Measurements from ENCODE around the gene APC2.
"Not testable (repeated sequence)": the region's sequence is repeated elsewhere in the genome, so short reads cannot be mapped to it uniquely, and the experiment has no call there.

Gene APC2

DNA sequence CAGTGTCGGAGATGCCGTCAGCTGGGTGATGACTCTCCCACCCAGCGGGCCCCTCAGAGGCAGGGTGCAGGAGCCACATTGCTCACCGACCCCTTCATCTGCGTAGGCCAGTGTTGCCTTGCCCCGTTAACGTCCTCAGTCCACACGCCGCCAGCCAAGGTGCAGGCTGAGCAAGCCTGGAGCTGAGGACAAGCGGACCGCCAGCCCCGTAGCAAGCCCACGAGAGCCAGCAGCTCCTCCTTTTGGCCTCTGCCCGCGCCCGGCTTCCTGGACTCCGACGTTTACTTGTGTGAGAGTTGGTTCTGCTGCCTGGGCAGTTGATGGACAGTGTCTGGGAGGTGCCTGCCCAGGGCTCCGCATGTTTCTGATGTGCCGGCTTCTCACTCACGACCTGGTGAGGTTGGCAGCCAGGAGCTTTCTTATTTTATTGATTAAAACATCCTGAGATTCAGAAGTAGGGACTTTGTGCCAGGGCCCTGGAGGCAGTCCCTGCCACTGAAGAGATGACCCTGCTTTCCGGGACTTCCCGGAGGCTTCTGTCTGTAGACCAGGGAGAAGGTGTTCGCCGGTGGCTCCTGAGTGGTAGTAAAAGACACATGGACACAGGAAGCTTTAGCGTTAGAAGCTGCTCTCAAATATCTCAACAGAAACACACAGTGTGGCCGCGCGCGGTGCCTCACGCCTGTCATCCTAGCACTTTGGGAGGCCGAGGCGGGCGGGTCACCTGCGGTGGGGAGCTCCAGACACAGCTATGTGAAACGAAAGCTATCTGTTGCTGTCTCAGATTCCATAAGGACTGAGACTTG, 36.7 kb upstream of the APC2 start:
- DNase-seq = no peak

DNA sequence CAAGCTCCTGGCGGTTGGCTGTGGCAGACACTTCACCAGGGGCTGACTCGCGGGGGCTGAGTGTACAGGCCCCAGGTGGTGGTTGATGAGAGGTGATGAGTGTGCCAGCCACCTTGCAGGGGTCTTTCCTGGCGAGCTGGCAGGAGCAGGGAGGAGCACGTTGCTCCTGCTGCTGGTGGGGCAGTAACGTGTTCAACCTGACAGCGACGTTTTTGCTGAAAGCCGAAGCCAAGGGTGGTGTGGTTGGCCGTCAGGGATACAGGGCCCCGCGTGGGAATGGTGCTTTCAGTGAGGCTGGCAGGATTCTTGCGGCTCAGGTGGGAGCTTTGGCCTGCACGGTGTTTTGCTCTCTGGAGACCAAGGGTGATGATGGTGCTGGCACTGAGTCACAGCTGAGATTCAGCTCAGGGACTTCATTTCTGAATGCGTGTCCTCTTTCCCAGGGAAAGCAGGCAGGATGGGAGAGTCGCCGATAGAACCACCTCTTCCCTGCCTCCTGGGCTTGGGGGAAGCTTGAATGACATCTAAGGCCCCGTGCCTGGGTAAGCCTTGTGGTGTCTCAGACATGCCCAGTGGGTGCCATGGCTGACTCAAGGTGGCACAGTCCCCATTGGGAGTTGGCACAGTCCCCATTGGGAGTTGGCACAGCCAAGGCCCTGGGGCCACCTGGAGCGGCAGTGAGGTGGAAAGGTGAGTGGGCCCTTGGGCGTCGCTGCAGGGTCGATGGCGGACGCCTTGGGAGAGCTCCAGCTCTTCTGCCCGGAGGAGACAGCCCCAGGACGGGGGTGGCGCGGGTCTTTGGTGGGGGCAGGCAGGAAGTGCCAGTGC, 33.7 kb upstream of the APC2 start:
- DNase-seq = no peak

- no peak for DNase-seq
Measured at GRCh38 chr19:1417145-1417544, 32.8 kb upstream of the APC2 start.

DNA sequence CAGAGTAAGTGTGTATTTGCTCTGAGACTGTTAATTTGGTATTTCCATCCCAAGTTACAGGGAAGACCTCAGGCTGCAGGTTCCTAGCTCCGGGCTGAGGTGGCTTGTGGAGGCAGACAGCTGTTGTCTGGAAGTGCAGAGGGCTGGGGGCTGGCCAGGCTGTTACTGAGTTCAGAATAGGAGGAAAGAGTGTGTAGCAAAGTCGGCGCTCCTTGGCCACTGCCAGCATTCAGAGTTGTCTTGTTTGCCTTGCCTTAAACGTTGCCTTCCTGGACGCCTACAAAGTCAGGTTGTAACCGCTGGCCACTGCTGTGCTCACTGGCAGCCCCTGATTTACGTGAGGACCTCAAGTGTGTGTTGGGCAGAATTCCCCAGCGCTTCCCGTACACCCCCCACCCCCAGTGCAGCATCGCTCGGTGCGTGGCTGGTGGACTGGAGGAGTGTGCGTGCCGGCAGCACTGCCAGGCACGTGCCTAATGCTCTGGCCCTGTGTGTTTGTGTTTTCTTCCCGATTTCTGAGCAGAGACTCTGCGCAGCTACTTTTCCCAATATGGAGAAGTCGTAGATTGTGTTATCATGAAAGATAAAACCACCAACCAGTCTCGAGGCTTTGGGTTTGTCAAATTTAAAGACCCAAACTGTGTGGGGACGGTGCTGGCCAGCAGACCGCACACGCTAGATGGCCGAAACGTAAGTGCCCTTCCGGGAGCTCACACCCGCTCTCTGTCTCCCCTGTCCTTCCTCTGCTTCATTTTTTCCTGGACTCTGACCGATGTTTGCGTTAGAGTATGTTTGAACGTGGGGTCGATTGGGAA, 32.0 kb upstream of the APC2 start:
- DNase-seq = no peak

- DNase-seq = no peak
Measured at GRCh38 chr19:1418496-1418775, 31.5 kb upstream of the APC2 start.

DNA sequence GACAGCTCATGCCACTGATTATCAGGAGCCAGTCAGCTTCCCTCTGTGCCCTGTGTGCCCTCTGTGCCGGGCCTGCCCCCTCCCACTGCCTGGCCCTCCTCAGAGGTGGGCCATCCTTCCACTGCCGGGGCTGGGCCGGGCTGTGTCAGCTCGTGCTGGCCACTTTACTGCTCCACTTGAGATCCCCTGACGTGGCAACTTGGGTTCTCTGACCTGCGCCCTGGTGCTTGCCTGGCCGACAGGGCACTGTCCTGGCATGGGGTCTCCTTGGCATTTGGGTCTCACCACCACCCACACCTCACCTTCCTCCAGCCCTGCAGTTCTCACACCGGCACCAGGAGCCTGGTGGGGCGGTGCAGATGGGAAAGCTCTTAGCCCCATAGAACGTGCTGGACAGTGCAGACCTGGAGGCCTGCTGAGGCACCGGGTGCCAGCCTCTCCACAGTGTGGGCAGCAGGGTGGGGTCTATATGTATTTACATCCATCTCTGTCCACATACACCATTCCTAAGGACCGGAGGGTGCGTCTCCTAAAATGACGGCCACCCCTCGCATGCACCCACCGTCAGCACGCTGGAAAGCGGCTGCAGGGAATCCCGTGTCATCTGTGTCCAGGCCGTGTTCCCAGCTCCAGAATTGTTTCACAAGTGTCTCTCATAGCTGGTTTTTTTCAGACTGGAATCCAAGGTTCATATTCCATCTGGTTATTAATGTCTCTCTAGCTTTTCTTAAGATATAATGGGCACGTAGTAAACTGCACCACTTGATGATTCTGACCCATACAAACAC, 30.8 kb upstream of the APC2 start:
- DNase-seq = no peak

- not testable (repeated sequence) for DNase-seq
Measured at GRCh38 chr19:1420085-1420484, 29.8 kb upstream of the APC2 start.

DNA sequence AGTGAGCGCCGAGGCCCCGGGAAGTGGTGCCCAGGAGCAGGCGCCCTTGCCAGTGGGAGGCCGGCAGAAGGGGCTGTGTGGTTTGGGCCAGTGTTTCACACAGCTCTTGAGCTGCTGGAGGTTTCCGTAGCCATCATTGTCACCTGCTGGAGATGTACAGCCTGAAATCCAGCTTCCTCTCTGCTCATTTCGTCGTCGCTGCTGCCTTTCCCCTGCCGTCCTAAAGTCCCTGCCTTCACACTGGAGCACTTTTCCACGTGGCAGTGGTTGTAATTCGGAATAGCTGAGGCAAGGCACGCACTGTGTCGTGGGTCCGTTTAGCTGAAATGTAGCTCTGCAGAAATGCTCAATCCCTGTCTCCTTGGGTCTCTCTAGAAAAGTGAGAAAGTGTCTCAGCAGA, 29.3 kb upstream of the APC2 start:
- no peak for DNase-seq

GRCh38 chr19:1421218-1421957, 28.5 kb upstream of the APC2 start:
- DNase-seq = no peak

GRCh38 chr19:1421958-1422305, 28.0 kb upstream of the APC2 start:
- no peak for DNase-seq

DNA sequence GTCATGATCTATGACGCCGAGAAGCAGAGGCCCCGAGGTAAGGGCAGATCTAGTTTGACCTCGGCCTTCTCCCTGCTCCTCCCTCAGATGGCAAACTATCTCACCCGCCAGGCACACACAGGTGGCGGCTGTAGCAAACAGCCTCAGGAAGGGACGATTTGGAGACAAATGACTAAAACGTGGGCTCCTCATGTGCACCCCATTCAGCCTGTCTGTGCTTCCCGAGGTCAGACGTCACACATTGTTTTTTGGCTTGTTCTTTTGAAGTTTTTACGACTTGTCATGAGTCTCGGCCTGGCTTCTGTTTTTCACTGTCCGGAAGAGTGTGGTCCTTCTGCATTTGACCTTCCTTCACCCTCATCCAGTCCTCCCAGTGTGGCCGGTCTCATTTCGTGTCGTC, 27.6 kb upstream of the APC2 start:
- DNase-seq = peak; percentile 60

GRCh38 chr19:1422943-1423342, 27.0 kb upstream of the APC2 start:
- no peak for DNase-seq

DNA sequence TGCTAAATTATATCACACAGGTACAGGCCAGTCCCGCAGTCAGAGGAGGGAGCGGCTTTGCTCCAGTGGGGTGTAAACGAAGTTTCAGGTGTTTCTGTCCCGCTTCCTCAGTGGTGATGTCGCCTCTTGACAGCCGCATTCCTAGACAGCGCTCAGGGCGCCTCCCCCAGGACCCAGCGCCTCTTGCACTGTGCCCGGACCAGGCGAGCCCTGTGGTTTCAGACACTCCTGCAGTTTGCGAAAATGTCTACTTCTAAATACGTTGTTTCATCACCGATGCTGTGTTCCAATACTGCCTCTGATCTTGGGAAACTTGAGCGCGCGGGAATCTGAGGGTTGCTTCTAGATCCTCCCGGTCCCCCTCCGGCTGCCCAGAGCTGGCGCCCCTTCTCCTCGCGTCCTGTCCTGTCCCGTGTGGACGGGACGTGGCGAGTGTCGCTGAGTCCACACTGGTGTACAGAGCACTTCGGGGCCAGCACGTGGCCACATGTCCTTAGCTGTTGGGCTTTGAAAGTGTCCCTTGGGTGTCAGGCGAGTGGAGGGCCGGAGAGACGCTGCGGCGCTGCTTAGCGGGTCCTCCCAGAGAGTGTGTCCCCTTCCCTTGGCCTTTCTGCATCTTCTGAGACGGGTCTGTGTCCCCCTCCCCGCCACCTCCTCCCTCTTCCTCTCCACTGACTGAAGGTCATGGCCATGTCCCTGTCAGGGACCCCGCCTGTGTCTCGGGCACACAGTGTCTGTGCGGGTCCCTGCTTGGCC, 26.3 kb upstream of the APC2 start:
- DNase-seq = peak; percentile 80

GRCh38 chr19:1424192-1424955, 25.5 kb upstream of the APC2 start:
- peak; percentile 94 for DNase-seq

DNA sequence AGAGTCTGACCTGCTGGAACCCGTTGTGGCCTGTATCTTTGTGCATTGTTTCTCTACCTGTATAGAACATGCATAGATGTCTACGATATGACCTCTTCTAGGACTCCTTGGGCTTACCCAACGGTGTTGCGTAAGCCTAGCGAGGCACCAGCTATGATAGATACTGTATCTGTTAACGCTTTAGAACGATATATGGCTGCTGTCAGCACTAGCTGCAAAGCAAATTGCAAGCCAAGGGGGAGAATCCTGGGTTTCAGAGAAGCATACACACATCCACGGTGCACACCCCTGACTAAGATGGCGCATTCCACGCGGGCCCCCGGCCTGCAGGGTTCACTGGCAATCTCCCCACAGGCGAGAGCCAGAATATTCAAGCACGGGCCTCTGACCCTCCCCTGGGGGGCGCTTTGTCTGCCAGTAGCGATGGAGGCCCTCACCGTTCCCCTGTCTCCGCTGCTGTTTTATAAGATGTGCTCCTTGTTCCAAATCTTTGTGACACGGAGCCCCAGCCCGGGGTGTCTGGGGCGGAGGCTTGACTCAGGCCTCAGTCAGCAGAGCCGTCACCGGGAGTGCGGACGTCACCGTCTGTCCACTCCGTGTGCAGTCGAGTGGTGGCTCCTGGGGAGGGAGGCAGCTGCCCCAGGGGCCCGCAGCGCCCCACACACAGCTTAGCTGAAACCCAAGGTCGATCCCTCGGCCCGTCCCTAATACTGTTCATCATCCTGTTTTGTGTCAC, 24.7 kb upstream of the APC2 start:
- DNase-seq = peak; percentile 57

GRCh38 chr19:1425902-1426301, 24.0 kb upstream of the APC2 start:
- no peak for DNase-seq

GRCh38 chr19:1426736-1427135, 23.2 kb upstream of the APC2 start:
- DNase-seq = no peak

DNA sequence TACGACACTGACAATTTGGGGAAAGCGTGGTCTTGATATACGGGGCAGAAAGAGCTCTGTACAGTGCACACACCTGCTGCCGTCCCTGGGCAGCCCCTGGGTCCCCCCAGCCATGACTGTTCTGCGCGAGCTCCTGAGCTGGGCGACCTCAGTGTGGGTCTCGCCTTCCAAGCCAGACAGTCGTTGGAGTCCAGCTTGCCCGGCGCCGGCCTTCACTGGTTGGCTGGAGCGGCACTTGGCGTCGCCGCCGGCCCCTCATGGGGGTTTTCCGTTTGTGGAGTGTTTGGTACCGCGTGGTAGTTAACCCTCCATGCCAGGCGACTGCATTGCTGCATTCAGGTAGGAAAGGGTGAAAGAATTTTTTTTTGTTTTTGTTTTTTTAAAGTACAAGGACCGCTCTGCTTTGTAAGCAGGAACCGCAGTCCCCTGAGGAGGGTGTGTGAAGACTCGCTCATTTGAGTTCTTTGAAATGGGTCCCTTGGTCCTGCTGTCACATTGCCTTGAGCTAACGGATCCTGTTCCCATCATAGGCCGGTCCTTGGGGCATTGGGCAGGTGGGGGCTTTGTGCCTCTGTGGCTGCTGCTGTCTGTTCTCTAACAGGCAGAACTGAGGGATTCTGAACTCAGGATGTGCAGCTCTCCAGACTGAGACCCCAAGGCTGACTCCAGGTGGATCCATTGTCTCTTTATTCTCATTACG, 22.6 kb upstream of the APC2 start:
- DNase-seq = no peak

DNA sequence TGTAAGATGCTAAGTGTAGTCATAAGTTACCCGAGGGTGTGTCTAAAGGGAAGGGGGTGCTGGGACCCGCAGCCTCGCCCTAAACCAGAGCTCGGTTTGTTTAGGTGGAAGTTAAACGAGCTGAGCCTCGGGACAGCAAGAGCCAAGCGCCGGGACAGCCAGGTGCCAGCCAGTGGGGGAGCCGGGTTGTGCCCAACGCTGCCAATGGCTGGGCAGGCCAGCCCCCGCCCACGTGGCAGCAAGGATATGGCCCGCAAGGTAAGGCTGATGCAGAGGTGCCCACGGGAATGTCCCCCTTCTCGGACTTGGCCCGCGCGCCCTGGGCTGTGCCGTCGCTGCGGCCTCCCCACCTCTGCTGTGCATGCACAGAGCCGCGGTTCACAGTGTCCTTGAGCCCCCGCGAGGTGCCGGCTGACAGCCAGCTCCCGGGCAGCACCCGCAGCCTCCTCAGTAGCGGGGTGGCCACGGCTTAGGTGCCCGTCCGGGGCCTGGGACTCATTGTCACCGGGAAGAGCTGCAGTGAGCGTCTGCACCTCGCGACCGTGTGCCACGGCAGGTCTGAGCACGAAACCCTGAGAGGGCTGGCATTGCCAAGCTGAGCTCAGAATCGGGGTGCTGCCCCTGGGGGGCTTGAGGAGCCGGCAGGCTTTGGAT, 21.1 kb upstream of the APC2 start:
- DNase-seq = no peak
